ENCODE results near the gene VEPH1.

DNA sequence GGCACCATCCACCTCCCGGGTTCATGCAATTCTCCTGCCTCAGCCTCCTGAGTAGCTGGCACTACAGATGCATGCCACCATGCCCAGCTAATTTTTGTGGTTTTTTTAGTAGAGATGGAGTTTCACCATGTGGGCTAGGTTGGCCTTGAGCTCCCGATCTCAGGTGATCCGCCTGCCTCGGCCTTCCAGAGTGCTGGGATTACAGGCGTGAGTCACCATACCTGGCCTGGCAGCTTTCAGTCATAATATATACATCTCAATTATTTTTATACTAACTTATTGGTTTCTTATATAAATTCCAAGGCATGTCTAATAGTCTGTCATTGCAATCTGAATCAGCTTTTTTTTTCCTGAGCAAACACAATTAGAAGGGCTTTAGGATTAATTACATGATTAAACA, 269.3 kb downstream of the VEPH1 start:
- TF ChIP-seq, protein P1, sequence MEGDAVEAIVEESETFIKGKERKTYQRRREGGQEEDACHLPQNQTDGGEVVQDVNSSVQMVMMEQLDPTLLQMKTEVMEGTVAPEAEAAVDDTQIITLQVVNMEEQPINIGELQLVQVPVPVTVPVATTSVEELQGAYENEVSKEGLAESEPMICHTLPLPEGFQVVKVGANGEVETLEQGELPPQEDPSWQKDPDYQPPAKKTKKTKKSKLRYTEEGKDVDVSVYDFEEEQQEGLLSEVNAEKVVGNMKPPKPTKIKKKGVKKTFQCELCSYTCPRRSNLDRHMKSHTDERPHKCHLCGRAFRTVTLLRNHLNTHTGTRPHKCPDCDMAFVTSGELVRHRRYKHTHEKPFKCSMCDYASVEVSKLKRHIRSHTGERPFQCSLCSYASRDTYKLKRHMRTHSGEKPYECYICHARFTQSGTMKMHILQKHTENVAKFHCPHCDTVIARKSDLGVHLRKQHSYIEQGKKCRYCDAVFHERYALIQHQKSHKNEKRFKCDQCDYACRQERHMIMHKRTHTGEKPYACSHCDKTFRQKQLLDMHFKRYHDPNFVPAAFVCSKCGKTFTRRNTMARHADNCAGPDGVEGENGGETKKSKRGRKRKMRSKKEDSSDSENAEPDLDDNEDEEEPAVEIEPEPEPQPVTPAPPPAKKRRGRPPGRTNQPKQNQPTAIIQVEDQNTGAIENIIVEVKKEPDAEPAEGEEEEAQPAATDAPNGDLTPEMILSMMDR (IDR thresholded peaks at IDR 0.05) = no peak
- TF ChIP-seq REST (IDR thresholded peaks at IDR 0.05; ENCODE audit: insufficient read depth in 1 of 2, low read depth in 2 of 2, low read length in 1 of 2) = no peak
